Liver (tissue), 9 donors: ENCODE measurements around the gene KCNJ11. TPM values are rescaled to one million over a fixed set of nuclear protein-coding genes. Genes with fewer than 3 reads are reported as not detected.

Experiments used
- DNase-seq: peaks from one replicate; pipeline ENCODE4 v3.0.0-alpha.2; 2017; ENCODE audit warnings: low spot score
- H3K27ac ChIP-seq, 2 donors: one replicate each; pipeline ENCODE4 v1.7.0; 2013; ENCODE audit warnings: inconsistent platforms in 2 of 2, low read length in 2 of 2, control low read depth in 1 of 2, low read depth in 1 of 2, mild to moderate bottlenecking in 1 of 2
- H3K27me3 ChIP-seq, 4 donors: one replicate each; pipeline versions ENCODE4 v1.6.1 to v1.7.0; 2013; ENCODE audit warnings: low read length in 3 of 4, inconsistent platforms in 1 of 4, mild to moderate bottlenecking in 1 of 4, moderate library complexity in 1 of 4; ENCODE audit not compliant: control insufficient read depth in 4 of 4, insufficient read depth in 4 of 4
- H3K36me3 ChIP-seq, 4 donors: one replicate each; pipeline versions ENCODE4 v1.6.1 to v1.7.0; 2013; ENCODE audit warnings: low read length in 3 of 4, mild to moderate bottlenecking in 3 of 4, low read depth in 1 of 4, moderate library complexity in 1 of 4; ENCODE audit not compliant: control insufficient read depth in 4 of 4, insufficient read depth in 3 of 4
- H3K4me1 ChIP-seq, 4 donors: one replicate each; pipeline versions ENCODE4 v1.6.1 to v1.7.0; 2013; ENCODE audit warnings: low read length in 3 of 4, mild to moderate bottlenecking in 3 of 4, moderate library complexity in 1 of 4; ENCODE audit not compliant: control insufficient read depth in 4 of 4, insufficient read depth in 4 of 4
- H3K4me3 ChIP-seq, 3 donors: one replicate each; pipeline versions ENCODE4 v1.6.1 to v1.7.0; 2013; ENCODE audit warnings: low read length in 3 of 3, control low read depth in 1 of 3, low read depth in 1 of 3, mild to moderate bottlenecking in 1 of 3
- H3K9ac ChIP-seq, 2 donors: one replicate each; pipeline ENCODE4 v1.7.0; 2013; ENCODE audit warnings: low read length in 2 of 2, mild to moderate bottlenecking in 2 of 2, moderate library complexity in 2 of 2, control low read depth in 1 of 2, low read depth in 1 of 2
- H3K9me3 ChIP-seq, 4 donors: one replicate each; pipeline versions ENCODE4 v1.6.1 to v1.7.0; 2013; ENCODE audit warnings: low read length in 3 of 4; ENCODE audit not compliant: control insufficient read depth in 4 of 4
- CTCF ChIP-seq: fragments of 150-350 bp; IDR thresholded peaks from 2 replicates; pipeline ENCODE4 v1.5.1; 2017; ENCODE audit warnings: improper control_type of control experiment, low read depth, low read length; ENCODE audit not compliant: missing input control
- FOXA1 ChIP-seq: IDR thresholded peaks from 2 replicates; pipeline ENCODE4 v1.6.1; 2016; ENCODE audit warnings: antibody characterized with exemption
- FOXA2 ChIP-seq: IDR thresholded peaks from 2 replicates; pipeline ENCODE4 v1.6.1; 2016; ENCODE audit warnings: antibody characterized with exemption
- GABPA ChIP-seq, 2 donors: IDR thresholded peaks in 1 of 2; conservative IDR thresholded peaks in 1 of 2; 2 replicates each; pipeline ENCODE4 v1.6.1; 2016; ENCODE audit warnings: antibody characterized with exemption in 2 of 2, mild to moderate bottlenecking in 1 of 2, moderate library complexity in 1 of 2
- HNF4A ChIP-seq, 2 donors: conservative IDR thresholded peaks; 2 replicates each; pipeline ENCODE4 v1.6.1; 2016; ENCODE audit warnings: antibody characterized with exemption in 2 of 2, mild to moderate bottlenecking in 2 of 2
- HNF4G ChIP-seq: IDR thresholded peaks from 2 replicates; pipeline ENCODE4 v1.6.1; 2016; ENCODE audit warnings: antibody characterized with exemption
- JUND ChIP-seq, 2 donors: IDR thresholded peaks; 2 replicates each; pipeline ENCODE4 v1.6.1; 2016; ENCODE audit warnings: antibody characterized with exemption in 2 of 2
- RAD21 ChIP-seq, 2 donors: IDR thresholded peaks; 2 replicates each; pipeline ENCODE4 v1.6.1; 2016; ENCODE audit warnings: antibody characterized with exemption in 2 of 2, mild to moderate bottlenecking in 2 of 2
- REST ChIP-seq: IDR thresholded peaks from 2 replicates; pipeline ENCODE4 v1.6.1; 2016; ENCODE audit warnings: antibody characterized with exemption, mild to moderate bottlenecking
- RXRA ChIP-seq, 2 donors: IDR thresholded peaks; 2 replicates each; pipeline ENCODE4 v1.6.1; 2017 to 2018; ENCODE audit warnings: antibody characterized with exemption in 2 of 2, mild to moderate bottlenecking in 1 of 2
- TAF1 ChIP-seq: conservative IDR thresholded peaks from 2 replicates; pipeline ENCODE4 v1.6.1; 2016; ENCODE audit warnings: antibody characterized with exemption, mild to moderate bottlenecking
- WGBS: extraction: QIAGEN DNeasy Blood & Tissue Kit; methylation state at CpG from one replicate; pipeline ENCODE4 v1.1.7; 2013; 5-methylcytosine and 5-hydroxymethylcytosine counted together
- polyA plus RNA-seq, 2 donors: library from polyadenylated mRNA; stranded (reverse) in 1 of 2; unstranded in 1 of 2; fragments of 200-250 nt in 1 of 2; fragments of >200 nt in 1 of 2; fragmentation: Nextera tagmentation in 1 of 2; extraction: Ambion mirVana in 1 of 2; gene quantifications; one replicate each; pipeline versions ENCODE4 v1.2.1 to v1.2.3, GENCODE V29; 2013 to 2015
- total RNA-seq, 2 donors: library from RNA; depleted of rRNA; stranded (reverse); fragments of >200 nt; gene quantifications; one replicate each; pipeline ENCODE4 v1.2.3, GENCODE V29; 2014
- TF ChIP-seq, protein P1 (sequence below): IDR thresholded peaks from 2 replicates; pipeline ENCODE4 v1.6.1; 2016; ENCODE audit warnings: antibody characterized with exemption
- TF ChIP-seq, protein P2 (sequence below): IDR thresholded peaks from 2 replicates; pipeline ENCODE4 v1.6.1; 2016; ENCODE audit warnings: antibody characterized with exemption
- TF ChIP-seq, protein P3 (sequence below): IDR thresholded peaks from 2 replicates; pipeline ENCODE4 v1.6.1; 2016; ENCODE audit warnings: antibody characterized with exemption
- donor health status: healthy.
- donor health status: healthy.
- donor health status: healthy.
- donor health status: healthy.
- donor health status: healthy.

Gene KCNJ11
- total and polyA plus RNA-seq, 4 donors: 0.28 to 1.1 (median 0.75) TPM; not detected in 1

- Histone ChIP-seq H3K27me3 (no peaks in the 10 kb centered on the region), H3K36me3 (no peaks in the 10 kb centered on the region), H3K4me1 (no peaks in the 10 kb centered on the region), H3K9me3 (no peaks in the 10 kb centered on the region), H3K27ac (no peak overlapping the region), H3K4me3 (no peak overlapping the region), H3K9ac (no peak overlapping the region)
- TF ChIP-seq HNF4G (no peak), FOXA1 (no peak), TAF1 (no peak), FOXA2 (no peak), CTCF (no peak), GABPA (IDR thresholded peaks at IDR 0.05 in 1 of 2, conservative IDR thresholded peaks at IDR 0.05 in 1 of 2) (no peak), RXRA (IDR thresholded peaks at IDR 0.05) (no peak), RAD21 (IDR thresholded peaks at IDR 0.05) (no peak), REST (no peak)
- TF ChIP-seq, protein P1, sequence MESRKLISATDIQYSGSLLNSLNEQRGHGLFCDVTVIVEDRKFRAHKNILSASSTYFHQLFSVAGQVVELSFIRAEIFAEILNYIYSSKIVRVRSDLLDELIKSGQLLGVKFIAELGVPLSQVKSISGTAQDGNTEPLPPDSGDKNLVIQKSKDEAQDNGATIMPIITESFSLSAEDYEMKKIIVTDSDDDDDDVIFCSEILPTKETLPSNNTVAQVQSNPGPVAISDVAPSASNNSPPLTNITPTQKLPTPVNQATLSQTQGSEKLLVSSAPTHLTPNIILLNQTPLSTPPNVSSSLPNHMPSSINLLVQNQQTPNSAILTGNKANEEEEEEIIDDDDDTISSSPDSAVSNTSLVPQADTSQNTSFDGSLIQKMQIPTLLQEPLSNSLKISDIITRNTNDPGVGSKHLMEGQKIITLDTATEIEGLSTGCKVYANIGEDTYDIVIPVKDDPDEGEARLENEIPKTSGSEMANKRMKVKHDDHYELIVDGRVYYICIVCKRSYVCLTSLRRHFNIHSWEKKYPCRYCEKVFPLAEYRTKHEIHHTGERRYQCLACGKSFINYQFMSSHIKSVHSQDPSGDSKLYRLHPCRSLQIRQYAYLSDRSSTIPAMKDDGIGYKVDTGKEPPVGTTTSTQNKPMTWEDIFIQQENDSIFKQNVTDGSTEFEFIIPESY: no peak
- TF ChIP-seq, protein P2, sequence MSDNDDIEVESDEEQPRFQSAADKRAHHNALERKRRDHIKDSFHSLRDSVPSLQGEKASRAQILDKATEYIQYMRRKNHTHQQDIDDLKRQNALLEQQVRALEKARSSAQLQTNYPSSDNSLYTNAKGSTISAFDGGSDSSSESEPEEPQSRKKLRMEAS: no peak
- 79% methylated on average over 7 of the region's 7 CpGs for WGBS
- DNase-seq: no peak
Measured at GRCh38 chr11:17432002-17432401, 43.5 kb upstream of the KCNJ11 start.

DNA sequence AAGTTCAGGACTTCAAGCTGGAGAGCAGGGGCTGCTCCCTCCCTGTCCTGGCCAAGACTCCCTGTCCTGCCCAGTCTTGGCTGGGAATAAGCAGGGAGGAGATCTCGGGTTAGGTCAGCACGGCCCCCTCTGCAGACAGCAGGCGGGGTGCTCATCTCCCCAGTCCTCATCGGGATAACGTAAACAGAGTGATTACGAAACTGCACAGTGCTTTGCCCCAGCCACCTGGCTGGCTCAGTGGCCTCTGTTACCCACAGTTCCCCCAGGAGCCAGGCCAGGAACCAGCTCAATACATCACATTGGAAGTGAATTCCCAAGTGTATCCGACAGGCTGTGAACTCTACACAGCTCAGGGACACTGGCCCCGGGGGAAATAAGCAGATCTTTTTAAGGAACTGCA is 42.7 kb upstream of the KCNJ11 start:
- H3K36me3 ChIP-seq: no peaks in the 10 kb centered on the region
- DNase-seq: no peak
- H3K9me3 ChIP-seq: no peaks in the 10 kb centered on the region
- no peak overlapping the region for H3K27ac ChIP-seq
- H3K4me1 ChIP-seq: no peaks in the 10 kb centered on the region
- no peaks in the 10 kb centered on the region for H3K27me3 ChIP-seq
- no peak overlapping the region for H3K4me3 ChIP-seq
- no peak for TF ChIP-seq JUND (IDR thresholded peaks at IDR 0.05)
- TF ChIP-seq HNF4A (conservative IDR thresholded peaks at IDR 0.05): peak in 1 of 2 donors; percentile 5
- peak; percentile 18 for TF ChIP-seq REST
- TF ChIP-seq, protein P3, sequence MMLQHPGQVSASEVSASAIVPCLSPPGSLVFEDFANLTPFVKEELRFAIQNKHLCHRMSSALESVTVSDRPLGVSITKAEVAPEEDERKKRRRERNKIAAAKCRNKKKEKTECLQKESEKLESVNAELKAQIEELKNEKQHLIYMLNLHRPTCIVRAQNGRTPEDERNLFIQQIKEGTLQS: no peak
- TF ChIP-seq RXRA (IDR thresholded peaks at IDR 0.05): no peak
- TF ChIP-seq RAD21 (IDR thresholded peaks at IDR 0.05): no peak
- no peak overlapping the region for H3K9ac ChIP-seq
- WGBS: 21% methylated on average over 8 of the region's 8 CpGs
